GM18868 (cell line): ENCODE data around the gene CHCHD1.
A peak's percentile ranks its signal among the peaks of the same experiment; 100 is the strongest.
"Not testable (repeated sequence)": the region's sequence is repeated elsewhere in the genome, so short reads cannot be mapped to it uniquely, and the experiment has no call there.

ENCODE experiments used
- ATAC-seq: cut with Tn5 transposase; IDR thresholded peaks from one replicate; pipeline ENCODE4 v1.9.1; 2021; ENCODE audit warnings: mild to moderate bottlenecking, moderate library complexity; ENCODE audit not compliant: unreplicated experiment

The CHCHD1 gene

DNA sequence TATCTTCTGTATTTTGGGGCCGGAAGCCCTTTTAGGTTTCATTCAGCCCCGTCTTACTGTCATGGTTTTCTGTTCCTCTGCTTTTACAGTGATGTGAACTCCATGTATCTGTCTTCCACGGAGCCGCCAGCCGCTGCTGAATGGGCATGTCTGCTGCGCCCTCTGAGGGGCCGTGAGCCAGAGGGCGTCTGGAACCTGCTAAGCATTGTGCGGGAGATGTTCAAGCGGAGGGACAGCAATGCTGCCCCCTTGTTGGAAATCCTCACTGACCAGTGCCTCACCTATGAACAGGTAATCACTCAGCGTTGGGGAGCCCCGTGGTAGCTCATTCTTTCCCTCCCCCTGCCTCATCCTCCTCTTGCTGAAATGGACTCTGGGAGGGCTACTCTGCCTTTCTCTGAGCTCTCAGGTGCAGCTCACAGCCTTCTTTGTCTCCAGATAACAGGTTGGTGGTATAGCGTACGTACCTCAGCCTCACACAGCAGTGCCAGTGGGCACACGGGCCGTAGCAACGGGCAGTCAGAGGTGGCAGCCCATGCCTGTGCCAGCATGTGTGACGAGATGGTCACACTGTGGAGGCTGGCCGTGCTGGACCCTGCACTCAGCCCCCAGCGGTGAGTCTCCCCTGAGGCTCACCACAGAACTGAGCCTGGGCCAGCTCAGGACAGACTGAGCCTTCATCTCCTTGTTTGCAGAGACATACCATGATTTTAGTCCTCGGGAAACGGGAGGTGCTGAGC lies 9.2 kb downstream of the CHCHD1 start:
- no peak for ATAC-seq

DNA sequence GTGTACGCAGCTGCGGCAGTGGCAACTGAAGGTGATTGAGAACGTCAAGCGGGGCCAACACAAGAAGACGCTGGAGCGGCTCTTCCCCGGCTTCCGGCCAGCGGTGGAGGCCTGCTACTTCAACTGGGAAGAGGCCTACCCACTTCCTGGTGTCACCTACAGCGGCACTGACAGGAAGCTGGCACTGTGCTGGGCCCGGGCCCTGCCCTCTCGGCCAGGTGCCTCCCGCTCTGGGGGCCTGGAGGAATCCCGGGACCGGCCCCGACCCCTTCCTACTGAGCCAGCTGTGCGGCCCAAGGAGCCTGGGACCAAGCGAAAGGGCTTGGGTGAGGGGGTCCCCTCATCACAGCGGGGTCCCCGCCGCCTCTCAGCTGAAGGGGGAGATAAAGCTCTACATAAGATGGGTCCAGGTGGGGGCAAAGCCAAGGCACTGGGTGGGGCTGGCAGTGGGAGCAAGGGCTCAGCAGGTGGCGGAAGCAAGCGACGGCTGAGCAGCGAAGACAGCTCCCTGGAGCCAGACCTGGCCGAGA lies 10.1 kb downstream of the CHCHD1 start:
- no peak for ATAC-seq

DNA sequence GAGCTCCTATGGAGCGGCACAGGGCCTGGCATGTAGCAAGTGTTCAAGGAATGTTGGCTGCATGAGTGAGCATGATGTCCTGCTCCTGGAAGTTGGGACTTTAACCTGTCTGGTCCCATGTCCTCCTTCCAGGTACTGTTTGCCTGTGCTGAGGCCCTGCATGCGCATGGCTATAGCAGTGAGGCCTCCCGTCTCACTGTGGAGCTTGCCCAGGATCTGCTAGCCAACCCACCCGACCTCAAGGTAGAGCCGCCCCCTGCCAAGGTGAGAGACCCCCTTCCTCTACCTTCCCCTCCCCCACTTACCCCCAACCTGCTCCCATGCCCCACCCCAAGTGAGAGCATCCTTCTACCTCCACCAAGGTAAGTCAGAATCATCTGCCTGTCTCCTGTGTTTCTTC lies 11.6 kb downstream of the CHCHD1 start:
- ATAC-seq = no peak

DNA sequence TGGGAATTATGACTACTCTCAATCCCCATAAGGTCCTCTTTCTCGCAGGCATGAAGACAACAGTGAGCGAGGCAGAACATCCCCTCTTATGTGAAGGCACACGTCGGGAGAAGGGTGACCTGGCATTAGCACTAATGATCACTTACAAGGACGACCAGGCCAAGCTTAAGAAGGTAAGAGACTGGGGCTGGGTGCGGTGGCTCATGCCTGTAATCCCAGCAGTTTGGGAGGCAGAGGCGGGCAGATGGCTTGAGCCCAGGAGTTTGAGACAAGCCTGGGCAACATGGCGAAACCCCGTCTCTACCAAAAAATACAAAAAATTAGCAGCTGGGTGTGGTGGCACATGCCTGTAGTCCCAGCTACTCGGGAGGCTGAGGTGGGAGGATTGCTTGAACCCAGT lies 13.6 kb downstream of the CHCHD1 start:
- not testable (repeated sequence) for ATAC-seq

DNA sequence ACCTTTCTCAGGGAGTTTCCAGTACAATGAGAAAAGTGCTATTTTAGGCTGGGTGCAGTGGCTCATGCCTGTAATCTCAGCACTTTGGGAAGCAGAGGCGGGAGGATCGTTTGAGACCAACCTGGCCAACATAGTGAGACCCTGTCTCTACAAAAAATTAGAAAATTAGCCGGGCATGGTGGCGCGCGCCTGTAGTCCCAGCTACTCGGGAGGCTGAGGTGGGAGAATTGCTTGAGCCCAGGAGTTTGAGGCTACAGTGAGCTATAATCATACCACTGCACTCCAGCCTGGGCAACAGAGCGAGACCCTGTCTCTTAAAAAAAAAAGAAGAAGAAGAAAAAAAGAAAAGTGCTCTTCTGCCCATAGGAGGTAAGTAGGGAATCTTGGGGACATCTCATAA lies 14.2 kb downstream of the CHCHD1 start:
- not testable (repeated sequence) for ATAC-seq

DNA sequence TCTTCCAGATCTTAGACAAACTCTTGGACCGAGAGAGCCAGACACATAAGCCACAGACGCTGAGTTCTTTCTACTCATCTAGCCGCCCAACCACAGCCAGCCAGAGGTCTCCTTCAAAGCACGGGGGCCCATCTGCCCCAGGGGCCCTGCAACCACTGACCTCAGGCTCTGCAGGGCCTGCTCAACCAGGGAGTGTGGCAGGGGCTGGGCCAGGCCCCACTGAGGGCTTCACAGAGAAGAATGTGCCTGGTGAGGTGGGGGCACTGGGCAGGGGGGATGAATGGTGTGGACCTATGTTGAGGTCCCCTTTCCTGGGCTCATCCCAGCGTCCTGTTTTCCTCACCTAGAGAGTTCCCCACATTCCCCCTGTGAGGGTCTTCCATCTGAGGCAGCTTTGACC lies 14.9 kb downstream of the CHCHD1 start:
- no peak for ATAC-seq

DNA sequence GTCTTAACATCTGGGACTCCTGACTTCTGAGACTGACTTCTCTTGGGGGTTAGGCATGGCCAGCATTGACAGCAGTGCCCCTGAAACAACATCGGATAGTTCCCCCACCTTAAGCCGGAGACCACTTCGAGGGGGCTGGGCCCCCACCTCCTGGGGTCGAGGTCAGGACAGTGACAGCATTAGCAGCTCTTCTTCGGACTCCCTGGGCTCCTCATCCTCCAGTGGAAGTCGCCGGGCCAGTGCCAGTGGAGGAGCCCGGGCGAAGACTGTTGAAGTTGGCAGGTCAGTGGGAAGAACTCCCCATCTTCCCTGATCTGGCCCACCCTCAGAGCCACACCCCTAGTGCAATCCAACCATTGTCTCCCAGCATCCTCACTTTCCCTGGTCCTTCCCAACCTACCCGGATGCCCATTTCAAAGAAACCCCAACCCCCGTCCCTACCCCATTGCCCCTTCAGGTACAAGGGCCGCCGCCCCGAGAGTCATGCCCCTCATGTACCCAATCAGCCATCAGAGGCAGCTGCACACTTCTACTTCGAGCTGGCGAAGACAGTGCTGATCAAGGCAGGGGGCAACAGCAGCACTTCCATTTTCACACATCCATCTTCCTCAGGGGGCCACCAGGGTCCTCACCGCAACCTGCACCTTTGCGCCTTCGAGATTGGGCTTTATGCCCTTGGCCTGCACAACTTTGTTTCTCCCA lies 15.6 kb downstream of the CHCHD1 start:
- no peak for ATAC-seq

DNA sequence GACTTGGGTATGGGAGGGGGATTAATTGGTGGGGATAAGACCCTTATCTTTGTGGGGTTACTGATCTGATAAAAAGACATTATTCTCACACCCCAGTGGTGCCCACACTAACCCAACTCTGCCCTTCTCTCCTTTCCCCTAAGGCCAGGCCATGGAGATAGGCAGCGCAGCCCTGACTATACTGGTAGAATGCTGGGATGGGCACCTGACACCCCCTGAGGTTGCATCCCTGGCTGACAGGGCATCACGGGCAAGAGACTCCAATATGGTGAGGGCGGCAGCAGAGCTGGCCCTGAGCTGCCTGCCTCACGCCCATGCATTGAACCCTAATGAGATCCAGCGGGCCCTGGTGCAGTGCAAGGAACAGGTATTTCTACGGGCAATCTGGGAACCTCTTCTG lies 16.2 kb downstream of the CHCHD1 start:
- no peak for ATAC-seq

DNA sequence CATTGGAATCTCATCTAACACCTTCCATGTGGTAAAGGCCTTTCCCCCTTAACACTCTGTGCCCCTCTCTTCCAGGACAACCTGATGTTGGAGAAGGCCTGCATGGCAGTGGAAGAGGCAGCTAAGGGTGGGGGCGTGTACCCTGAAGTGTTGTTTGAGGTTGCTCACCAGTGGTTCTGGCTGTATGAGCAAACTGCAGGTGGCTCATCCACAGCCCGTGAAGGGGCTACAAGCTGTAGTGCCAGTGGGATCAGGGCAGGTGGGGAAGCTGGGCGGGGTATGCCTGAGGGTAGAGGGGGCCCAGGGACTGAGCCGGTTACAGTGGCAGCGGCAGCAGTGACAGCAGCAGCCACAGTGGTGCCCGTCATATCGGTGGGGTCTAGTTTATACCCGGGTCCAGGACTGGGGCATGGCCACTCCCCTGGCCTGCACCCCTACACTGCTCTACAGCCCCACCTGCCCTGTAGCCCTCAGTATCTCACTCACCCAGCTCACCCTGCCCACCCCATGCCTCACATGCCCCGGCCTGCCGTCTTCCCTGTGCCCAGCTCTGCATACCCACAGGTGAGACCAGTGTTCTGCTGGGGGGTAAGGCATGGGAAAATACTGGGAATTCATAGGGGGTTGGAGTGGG lies 17.2 kb downstream of the CHCHD1 start:
- no peak for ATAC-seq

DNA sequence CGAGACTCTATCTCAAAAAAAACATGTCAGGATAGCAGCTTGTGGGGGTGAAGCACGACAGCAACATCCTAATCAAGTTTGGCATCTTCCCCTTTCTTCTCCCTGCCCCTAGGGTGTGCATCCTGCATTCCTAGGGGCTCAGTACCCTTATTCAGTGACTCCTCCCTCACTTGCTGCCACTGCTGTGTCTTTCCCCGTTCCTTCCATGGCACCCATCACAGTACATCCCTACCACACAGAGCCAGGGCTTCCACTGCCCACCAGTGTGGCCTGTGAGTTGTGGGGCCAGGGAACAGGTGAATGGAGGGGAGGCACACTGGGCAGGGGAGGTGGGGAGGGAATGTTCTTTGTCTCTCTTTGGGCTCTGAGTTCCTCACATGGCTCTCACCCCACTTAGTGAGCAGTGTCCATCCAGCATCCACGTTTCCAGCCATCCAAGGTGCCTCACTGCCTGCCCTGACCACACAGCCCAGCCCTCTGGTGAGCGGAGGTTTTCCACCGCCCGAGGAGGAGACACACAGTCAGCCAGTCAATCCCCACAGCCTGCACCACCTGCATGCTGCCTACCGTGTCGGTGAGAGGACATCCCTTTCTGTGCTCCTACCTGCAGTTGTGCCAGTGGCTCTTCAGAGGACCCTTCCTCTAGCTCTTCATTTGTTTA lies 18.2 kb downstream of the CHCHD1 start:
- ATAC-seq = no peak

DNA sequence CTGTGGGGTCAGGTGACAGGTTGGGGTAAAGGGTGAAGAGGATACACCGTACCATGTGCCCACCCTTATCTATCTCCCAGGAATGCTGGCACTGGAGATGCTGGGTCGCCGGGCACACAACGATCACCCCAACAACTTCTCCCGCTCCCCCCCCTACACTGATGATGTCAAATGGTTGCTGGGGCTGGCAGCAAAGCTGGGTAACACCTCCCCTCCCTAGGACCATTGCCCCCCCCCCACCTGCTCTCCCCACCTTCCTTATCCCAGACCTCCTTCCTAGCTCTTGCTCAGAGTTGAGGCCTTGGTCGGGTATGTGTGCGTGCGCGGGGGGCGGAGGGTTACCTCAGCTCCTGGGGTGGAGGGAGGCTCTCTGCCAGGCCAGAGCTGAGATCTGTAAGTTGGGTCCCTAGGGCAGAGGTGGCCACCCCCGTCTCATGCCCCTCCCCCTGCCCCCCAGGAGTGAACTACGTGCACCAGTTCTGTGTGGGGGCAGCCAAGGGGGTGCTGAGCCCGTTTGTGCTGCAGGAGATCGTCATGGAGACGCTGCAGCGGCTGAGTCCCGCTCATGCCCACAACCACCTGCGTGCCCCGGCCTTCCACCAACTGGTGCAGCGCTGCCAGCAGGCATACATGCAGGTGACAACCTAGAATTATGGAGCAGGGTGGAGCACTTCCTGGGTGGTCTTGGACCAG lies 18.9 kb downstream of the CHCHD1 start:
- no peak for ATAC-seq

DNA sequence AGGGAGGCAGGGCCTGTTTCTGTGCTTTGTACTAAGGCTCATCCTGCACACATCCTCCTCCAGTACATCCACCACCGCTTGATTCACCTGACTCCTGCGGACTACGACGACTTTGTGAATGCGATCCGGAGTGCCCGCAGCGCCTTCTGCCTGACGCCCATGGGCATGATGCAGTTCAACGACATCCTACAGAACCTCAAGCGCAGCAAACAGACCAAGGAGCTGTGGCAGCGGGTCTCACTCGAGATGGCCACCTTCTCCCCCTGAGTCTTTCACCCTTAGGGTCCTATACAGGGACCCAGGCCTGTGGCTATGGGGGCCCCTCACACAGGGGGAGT lies 19.4 kb downstream of the CHCHD1 start:
- no peak for ATAC-seq

DNA sequence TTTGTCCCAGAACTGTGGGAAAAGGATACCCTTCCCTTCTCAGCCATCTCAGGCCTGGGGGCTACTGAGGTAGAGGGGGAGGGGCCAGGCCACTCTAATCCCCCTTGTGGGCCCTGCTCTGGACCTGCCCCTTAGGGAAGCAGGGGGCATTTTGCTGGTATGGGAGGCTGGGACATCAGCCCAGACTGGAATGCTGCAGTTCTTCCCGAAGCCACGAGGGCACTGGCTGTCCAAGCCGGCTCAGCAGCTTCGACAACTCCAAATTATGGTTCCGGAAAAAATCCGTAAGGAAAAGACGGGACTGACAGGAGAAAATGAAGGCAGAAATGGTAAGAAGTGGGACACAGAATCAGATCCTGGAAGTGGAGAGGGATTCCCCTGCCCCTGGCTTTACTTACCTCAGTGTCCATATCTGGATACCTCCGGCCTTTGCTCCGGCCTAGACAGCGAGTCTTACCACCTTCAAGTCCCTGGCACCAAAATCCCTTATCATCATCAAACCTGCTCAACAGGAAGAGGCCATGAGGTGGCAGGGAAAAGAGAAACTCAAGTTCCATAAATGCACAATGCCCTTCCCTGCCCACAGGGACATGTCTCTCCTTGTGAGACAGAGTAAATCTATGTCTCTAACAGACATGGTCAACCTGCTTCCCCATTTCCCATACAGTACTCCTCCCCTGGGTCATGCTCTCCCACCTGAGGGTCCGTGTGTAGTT lies 20.6 kb downstream of the CHCHD1 start:
- ATAC-seq = no peak

DNA sequence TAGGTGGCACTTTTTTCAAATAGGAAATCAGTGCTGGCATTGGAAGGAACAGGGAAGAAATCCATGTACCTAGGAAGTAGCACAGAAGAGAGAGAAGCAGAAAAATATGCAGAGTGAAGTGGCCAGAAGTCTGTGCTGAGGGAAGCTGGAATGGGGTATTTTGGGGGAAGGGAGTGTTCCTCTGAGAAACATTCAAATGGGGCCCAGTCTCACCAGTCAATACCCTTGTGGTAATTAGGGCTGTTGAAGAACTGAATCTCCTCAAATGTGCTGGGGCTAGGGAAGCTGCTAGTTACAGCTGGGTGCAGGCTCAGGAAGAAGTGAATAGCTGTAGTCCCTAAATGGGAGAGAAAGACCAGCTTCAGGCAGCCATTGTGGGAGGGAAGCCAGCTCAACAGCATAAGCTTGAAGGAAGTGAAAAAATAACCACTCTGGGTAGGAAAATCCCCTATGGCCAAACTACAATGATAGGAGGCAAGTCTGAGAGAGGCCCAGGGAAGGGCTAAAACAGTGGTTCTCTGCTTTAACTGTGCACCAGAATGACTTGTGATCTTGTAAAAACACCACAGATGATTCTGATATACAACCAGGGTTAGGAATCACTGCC lies 21.9 kb downstream of the CHCHD1 start:
- peak; percentile 91 for ATAC-seq

DNA sequence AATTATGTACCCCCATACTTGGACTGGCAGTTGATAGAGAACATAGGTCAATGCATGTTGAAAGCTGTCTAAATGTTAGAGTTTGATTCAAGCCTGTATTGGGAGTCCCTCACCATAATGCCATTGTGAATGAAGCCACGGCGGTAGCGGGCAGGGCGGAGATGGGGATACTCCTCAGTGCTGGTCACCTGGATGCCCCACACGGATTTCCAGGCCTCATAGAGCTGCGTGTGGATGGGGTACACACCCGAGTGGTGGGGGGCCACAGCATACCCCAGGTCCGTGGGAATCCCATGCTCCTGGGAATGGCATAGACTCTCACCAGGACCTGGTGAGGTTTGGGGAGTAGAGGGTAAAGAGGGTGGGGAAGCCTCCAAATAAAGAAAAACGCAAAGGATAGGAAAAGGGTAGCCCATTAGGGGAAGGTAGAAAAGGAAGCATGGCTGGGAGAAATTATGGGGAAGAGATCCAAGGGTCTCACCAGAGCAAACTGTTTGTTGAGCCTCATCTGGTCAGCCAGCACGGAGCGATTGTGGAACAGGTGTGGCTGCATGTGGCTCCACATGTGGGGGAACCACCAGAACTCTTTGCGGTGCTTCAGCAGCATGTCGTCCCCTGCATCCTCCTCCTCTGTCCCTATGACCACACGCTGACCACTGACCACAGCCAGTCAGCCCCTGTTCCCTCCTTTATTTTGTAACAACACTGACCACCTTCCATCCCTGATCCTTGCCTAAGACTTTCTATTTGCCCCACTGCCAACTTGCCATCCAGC lies 24.5 kb downstream of the CHCHD1 start:
- ATAC-seq = no peak

DNA sequence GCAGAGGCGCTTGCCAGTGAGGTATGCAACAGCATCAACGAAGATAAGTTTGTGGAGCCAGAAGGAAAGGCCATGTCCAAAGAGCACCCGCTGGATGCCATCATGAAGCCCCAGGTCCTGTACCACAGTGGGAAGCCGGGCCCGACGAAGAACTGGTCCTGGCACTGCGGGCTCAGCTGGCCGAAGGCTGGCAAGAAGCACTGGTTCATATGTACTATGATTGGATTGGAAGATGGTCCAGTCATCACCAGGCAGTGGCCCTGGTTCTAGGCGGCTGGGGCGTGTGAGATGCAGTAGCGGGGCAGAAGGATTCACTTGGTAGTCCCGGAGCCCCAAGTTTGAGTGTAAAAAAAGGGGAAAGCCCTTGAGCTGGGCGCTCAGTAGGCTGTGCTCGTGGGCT lies 25.6 kb downstream of the CHCHD1 start:
- ATAC-seq = no peak

DNA sequence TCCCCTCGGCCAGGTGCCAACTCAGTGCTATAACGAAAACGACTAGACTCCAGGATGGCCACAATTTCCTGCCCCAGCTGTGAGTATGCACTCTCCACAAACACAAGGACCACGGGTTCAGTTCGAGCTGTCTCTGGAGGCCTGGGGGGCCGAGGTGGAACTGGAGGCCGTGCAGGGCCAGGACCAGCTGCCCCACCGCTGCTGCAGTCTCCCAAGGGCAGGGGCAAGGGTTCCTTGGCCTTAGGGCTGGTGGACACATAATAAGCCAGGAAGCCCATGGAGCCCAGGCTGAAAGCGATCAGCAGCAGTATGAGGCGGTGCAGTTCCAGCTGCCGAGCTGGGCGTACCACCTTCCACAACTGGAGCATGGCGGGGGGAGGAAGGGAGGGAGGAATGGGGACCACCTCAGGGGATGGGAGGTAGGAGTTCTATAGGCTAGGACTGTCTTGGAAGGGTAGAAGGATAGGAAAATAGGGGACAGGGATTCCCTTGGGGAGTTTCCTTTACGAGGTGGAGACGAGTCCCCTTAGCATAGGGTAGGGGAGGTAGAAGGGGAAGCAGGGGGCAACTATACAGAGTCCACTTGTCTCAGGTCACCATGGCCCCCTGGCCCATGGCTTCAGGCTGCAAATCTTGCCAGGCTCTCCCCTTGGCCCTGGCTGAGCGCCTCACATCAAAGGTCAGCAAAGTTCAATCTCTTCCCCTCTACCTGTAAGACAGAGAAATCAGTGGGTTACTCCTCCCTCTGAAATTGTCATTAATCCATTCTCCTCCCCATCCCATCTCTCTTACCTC lies 26.4 kb downstream of the CHCHD1 start:
- ATAC-seq = no peak

DNA sequence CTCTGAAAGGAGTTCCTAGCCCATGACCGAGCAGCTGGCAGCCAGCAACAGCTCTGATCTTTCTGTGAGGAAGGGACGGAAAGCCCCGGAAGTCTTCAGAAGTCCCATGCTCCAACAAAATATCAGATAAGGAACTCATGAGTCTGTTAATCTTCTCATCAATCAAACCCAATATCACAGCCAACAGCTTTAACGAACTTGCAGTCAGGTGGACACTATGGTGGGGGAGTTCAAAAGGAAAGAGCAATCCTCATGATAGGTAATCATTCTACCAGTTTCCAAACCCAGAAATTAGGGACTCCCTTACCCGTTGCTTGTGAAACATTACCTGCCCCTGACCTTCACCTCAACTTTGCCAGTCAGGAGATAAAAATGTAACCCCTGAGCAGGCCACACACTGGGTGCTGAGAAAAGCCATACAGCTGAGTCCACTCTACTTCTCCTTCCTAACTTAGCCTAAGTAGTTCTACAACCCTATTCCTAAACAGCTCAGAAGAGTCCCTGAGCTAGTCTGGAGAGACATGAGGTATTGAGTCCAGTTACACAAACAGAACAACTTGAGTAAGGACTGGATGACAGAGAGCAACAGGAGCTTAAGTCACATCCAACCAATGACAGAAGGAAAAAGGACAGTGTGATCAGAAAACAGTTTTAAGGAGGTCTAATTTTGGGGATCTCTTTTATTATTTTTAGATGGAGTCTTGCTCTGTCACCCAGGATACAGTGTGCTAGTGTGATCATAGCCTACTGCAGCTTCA lies 27.4 kb downstream of the CHCHD1 start:
- ATAC-seq = no peak
